Prostate gland (tissue), 2 donors: ENCODE results near the gene OAT. TPM values are rescaled to one million over a fixed set of nuclear protein-coding genes. Genes with fewer than 3 reads are reported as not detected.
"Not testable (repeated sequence)": the region's sequence is repeated elsewhere in the genome, so short reads cannot be mapped to it uniquely, and the experiment has no call there.

Experiments
- DNase-seq: peaks from one replicate; pipeline ENCODE4 v3.0.0-alpha.2; 2019; ENCODE audit warnings: low spot score
- H3K27ac ChIP-seq, 2 donors: fragments of 200-600 bp; sonication (generic); 2 replicates each; pipeline ENCODE4 v1.5.1; 2017 to 2019
- H3K27me3 ChIP-seq: fragments of 200-600 bp; sonication (generic); replicated peaks from 2 replicates; pipeline ENCODE4 v1.5.1; 2019; ENCODE audit not compliant: insufficient read depth
- H3K36me3 ChIP-seq, 2 donors: fragments of 200-600 bp; sonication (generic); 1 replicate in 1 of 2; 2 replicates in 1 of 2; pipeline versions ENCODE4 v1.5.1 to v1.8.1; 2017 to 2019
- H3K4me1 ChIP-seq: fragments of 200-600 bp; sonication (generic); replicated peaks from 2 replicates; pipeline ENCODE4 v1.5.1; 2019
- H3K4me3 ChIP-seq, 2 donors: fragments of 200-600 bp; sonication (generic); 2 replicates each; pipeline ENCODE4 v1.5.1; 2017 to 2019
- H3K9me3 ChIP-seq: fragments of 200-600 bp; sonication (generic); 2 replicates; pipeline ENCODE4 v1.5.1; 2017
- CTCF ChIP-seq, 4 experiments: fragments of 200-600 bp in 2 of 4; fragments of 450-650 bp in 2 of 4; sonication (generic) in 2 of 4; IDR thresholded peaks; 1 replicate in 3 of 4; 2 replicates in 1 of 4; pipeline ENCODE4 v1.5.1; 2016 to 2019; ENCODE audit warnings: antibody characterized with exemption in 4 of 4, mild to moderate bottlenecking in 2 of 4, moderate library complexity in 2 of 4
- POLR2A ChIP-seq: fragments of 450-650 bp; IDR thresholded peaks from one replicate; pipeline ENCODE4 v1.6.1; 2016; ENCODE audit warnings: antibody characterized with exemption, mild to moderate bottlenecking
- POLR2AphosphoS5 ChIP-seq: sonication (generic); formaldehyde crosslinking; IDR thresholded peaks from one replicate; pipeline ENCODE4 v1.6.1; 2017; ENCODE audit warnings: antibody characterized with exemption
- WGBS: methylation state at CpG from one replicate; pipeline ENCODE4 v1.1.5; 2018; 5-methylcytosine and 5-hydroxymethylcytosine counted together
- intact Hi-C: fragments of 100-400 bp; cut with DNase I; formaldehyde crosslinking; loops from one replicate; pipeline ENCODE4 v1.14.2; 2022
- total RNA-seq, 2 donors: library from RNA; depleted of rRNA; stranded (reverse); fragments of >200 nt; gene quantifications; one replicate each; pipeline ENCODE4 v1.1.0, GENCODE V29; 2016

The OAT gene
- total RNA-seq, 2 donors from 2014 or later: 86.3 to 139 TPM

GRCh38 chr10:124448696-124449169, 30.0 kb upstream of the OAT start:
- no peak for DNase-seq
- Histone ChIP-seq H3K4me1 (peaks cover 3% of the 10 kb centered on the region), H3K36me3 (no peaks in the 10 kb centered on the region), H3K27ac (no peak overlapping the region), H3K9me3 (no peaks in the 10 kb centered on the region), H3K4me3 (no peak overlapping the region), H3K27me3 (peaks cover 30% of the 10 kb centered on the region)
- intact Hi-C loops: no loop called here
- 9% methylated on average over 26 of the region's 26 CpGs for WGBS
- TF ChIP-seq POLR2AphosphoS5: no peak
- no peak for TF ChIP-seq POLR2A
- no peak for TF ChIP-seq CTCF (IDR thresholded peaks at IDR 0.05)

GRCh38 chr10:124447751-124448466, 29.2 kb upstream of the OAT start:
- peaks cover 30% of the 10 kb centered on the region for H3K27me3 ChIP-seq
- H3K36me3 ChIP-seq: no peaks in the 10 kb centered on the region
- no peak overlapping the region for H3K27ac ChIP-seq
- DNase-seq: no peak
- H3K4me3 ChIP-seq: peak overlapping the region in 1 of 2 donors; percentile 9
- peaks cover 3% of the 10 kb centered on the region for H3K4me1 ChIP-seq
- intact Hi-C loops: no loop called here
- no peaks in the 10 kb centered on the region for H3K9me3 ChIP-seq
- WGBS: 13% methylated on average over 34 of the region's 60 CpGs
- no peak for TF ChIP-seq POLR2AphosphoS5
- TF ChIP-seq CTCF (IDR thresholded peaks at IDR 0.05): no peak
- no peak for TF ChIP-seq POLR2A

- DNase-seq: no peak
- no peaks in the 10 kb centered on the region for H3K36me3 ChIP-seq
- H3K9me3 ChIP-seq: no peaks in the 10 kb centered on the region
- no peak overlapping the region for H3K27ac ChIP-seq
- TF ChIP-seq POLR2AphosphoS5 (no peak), POLR2A (no peak)
- peak overlapping the region in 1 of 2 donors; percentile 9 for H3K4me3 ChIP-seq
- H3K4me1 ChIP-seq: peaks cover 3% of the 10 kb centered on the region
- intact Hi-C loops: no loop called here
- H3K27me3 ChIP-seq: peaks cover 30% of the 10 kb centered on the region
- WGBS: 21% methylated on average over 60 of the region's 71 CpGs
These were observed 28.4 kb upstream of the OAT start for GRCh38 chr10:124446830-124447750.

- H3K27ac ChIP-seq, H3K36me3 ChIP-seq, DNase-seq, H3K4me1 ChIP-seq, H3K4me3 ChIP-seq, intact Hi-C loops, H3K27me3 ChIP-seq, H3K9me3 ChIP-seq: not testable (repeated sequence)
- 83% methylated on average over 5 of the region's 5 CpGs for WGBS
These were observed 23.0 kb upstream of the OAT start for GRCh38 chr10:124441694-124442093.

- TF ChIP-seq CTCF (IDR thresholded peaks at IDR 0.05): no peak
- TF ChIP-seq POLR2AphosphoS5: no peak
- no peak for TF ChIP-seq POLR2A
- Histone ChIP-seq H3K27me3 (no peaks in the 10 kb centered on the region), H3K36me3 (no peaks in the 10 kb centered on the region), H3K4me3 (no peak overlapping the region), H3K9me3 (no peaks in the 10 kb centered on the region), H3K27ac (no peak overlapping the region), H3K4me1 (no peaks in the 10 kb centered on the region)
- no peak for DNase-seq
- intact Hi-C loops: no loop called here
- 76% methylated on average over 8 of the region's 8 CpGs for whole genome bisulfite sequencing
These were observed 17.5 kb upstream of the OAT start for GRCh38 chr10:124436191-124436638.

- H3K27me3 ChIP-seq, H3K9me3 ChIP-seq, H3K4me1 ChIP-seq, H3K36me3 ChIP-seq, H3K27ac ChIP-seq, DNase-seq, intact Hi-C loops, H3K4me3 ChIP-seq: not testable (repeated sequence)
- WGBS: 87% methylated on average over 4 of the region's 4 CpGs
These were observed 17.0 kb upstream of the OAT start for GRCh38 chr10:124435683-124436082.
